Activated T-cell treated with anti-CD3 and anti-CD28 coated beads for 24 hours (primary cell): Measurements from ENCODE around the gene CALY.

ENCODE experiments used
- DNase-seq: peaks from one replicate; pipeline ENCODE4 v3.0.0-alpha.2; 2020; ENCODE audit warnings: low read depth

The CALY gene

GRCh38 chr10:133311570-133311969 lies 25.1 kb downstream of the CALY start:
- no peak for DNase-seq

- DNase-seq: no peak
Measured at GRCh38 chr10:133310789-133311188, 25.9 kb downstream of the CALY start.

GRCh38 chr10:133310399-133310755 lies 26.3 kb downstream of the CALY start:
- no peak for DNase-seq

- DNase-seq: no peak
Measured at GRCh38 chr10:133309720-133310398, 26.8 kb downstream of the CALY start.

- DNase-seq: peak; percentile 83
Measured at GRCh38 chr10:133309100-133309719, 27.5 kb downstream of the CALY start.

- peak; percentile 84 for DNase-seq
Measured at GRCh38 chr10:133308421-133309099, 28.1 kb downstream of the CALY start, which contains the start of the genes TUBGCP2 and ZNF511. Gene TUBGCP2, minus strand, starts transcription at chr10:133308872. Its CDS starts 5,931 bp downstream, at chr10:133302941. Gene ZNF511, plus strand, starts transcription at chr10:133308914. Its CDS starts 30 bp downstream, at chr10:133308944.

- DNase-seq: peak; percentile 70
Measured at GRCh38 chr10:133307776-133308420, 28.8 kb downstream of the CALY start.

GRCh38 chr10:133306941-133307379 lies 29.7 kb downstream of the CALY start:
- DNase-seq: no peak

GRCh38 chr10:133306097-133306476 lies 30.6 kb downstream of the CALY start:
- DNase-seq: no peak

- no peak for DNase-seq
Measured at GRCh38 chr10:133303206-133303605, 33.5 kb downstream of the CALY start.

GRCh38 chr10:133302230-133302629 lies 34.5 kb downstream of the CALY start:
- DNase-seq: no peak

- DNase-seq: no peak
Measured at GRCh38 chr10:133299738-133300137, 37.0 kb downstream of the CALY start.

GRCh38 chr10:133299224-133299623 lies 37.5 kb downstream of the CALY start:
- no peak for DNase-seq

GRCh38 chr10:133298466-133298865 lies 38.2 kb downstream of the CALY start:
- no peak for DNase-seq

GRCh38 chr10:133297504-133297903 lies 39.2 kb downstream of the CALY start:
- no peak for DNase-seq

- no peak for DNase-seq
Measured at GRCh38 chr10:133295426-133296320, 41.0 kb downstream of the CALY start.

- no peak for DNase-seq
Measured at GRCh38 chr10:133294189-133294588, 42.5 kb downstream of the CALY start.

- DNase-seq: no peak
Measured at GRCh38 chr10:133293810-133294119, 42.9 kb downstream of the CALY start.

- DNase-seq: no peak
Measured at GRCh38 chr10:133292919-133293809, 43.5 kb downstream of the CALY start.

GRCh38 chr10:133289761-133290160 lies 46.9 kb downstream of the CALY start:
- DNase-seq: no peak
